SK-N-SH treated with all-trans-retinoic acid at 6 μM for 48 hours (cell line): ENCODE data around the gene PRR7.

Experiments used
- ATAC-seq: fragments of 200-7000 bp; cut with Tn5 transposase; 3 replicates; pipeline ENCODE4 v1.9.1; 2020; ENCODE audit warnings: mild to moderate bottlenecking, moderate library complexity
- ARNTL ChIP-seq: fragments of 450-650 bp; formaldehyde crosslinking; IDR thresholded peaks from 2 replicates; pipeline ENCODE4 v1.5.0; 2020; ENCODE audit warnings: low read depth, mild to moderate bottlenecking, moderate library complexity, borderline replicate concordance
- BACH2 ChIP-seq: fragments of 250-450 bp; sonication (Bioruptor Pico); IDR thresholded peaks from 2 replicates; pipeline ENCODE4 v1.9.0; 2021; ENCODE audit warnings: mild to moderate bottlenecking, borderline replicate concordance
- CREB5 ChIP-seq: fragments of 250-450 bp; sonication (Bioruptor Pico); IDR thresholded peaks from 2 replicates; pipeline ENCODE4 v1.5.1; 2020; ENCODE audit warnings: low read depth, mild to moderate bottlenecking, moderate library complexity
- CSRNP3 ChIP-seq: fragments of 250-450 bp; sonication (Bioruptor Pico); IDR thresholded peaks from 2 replicates; pipeline ENCODE4 v1.5.1; 2021; ENCODE audit warnings: mild to moderate bottlenecking, moderate library complexity
- ESRRG ChIP-seq: fragments of 250-450 bp; sonication (Bioruptor Pico); IDR thresholded peaks from 2 replicates; pipeline ENCODE4 v1.6.1; 2021; ENCODE audit warnings: mild to moderate bottlenecking
- GLIS3 ChIP-seq: fragments of 250-450 bp; sonication (Bioruptor Pico); IDR thresholded peaks from 2 replicates; pipeline ENCODE4 v1.5.0; 2020; ENCODE audit warnings: mild to moderate bottlenecking, moderate library complexity
- ISL1 ChIP-seq: fragments of 250-450 bp; sonication (Bioruptor Pico); IDR thresholded peaks from 2 replicates; pipeline ENCODE4 v2.1.2; 2022; ENCODE audit warnings: mild to moderate bottlenecking, moderate library complexity
- OSR1 ChIP-seq: fragments of 250-450 bp; sonication (Bioruptor Pico); IDR thresholded peaks from 2 replicates; pipeline ENCODE4 v1.8.0; 2022; ENCODE audit warnings: moderate library complexity, mild to moderate bottlenecking, inconsistent platforms
- PATZ1 ChIP-seq: fragments of 250-450 bp; sonication (Bioruptor Pico); IDR thresholded peaks from 2 replicates; pipeline ENCODE4 v1.8.0; 2020; ENCODE audit warnings: mild to moderate bottlenecking, moderate library complexity, borderline replicate concordance
- POU6F1 ChIP-seq: fragments of 250-450 bp; sonication (Bioruptor Pico); IDR thresholded peaks from 2 replicates; pipeline ENCODE4 v1.8.0; 2021; ENCODE audit warnings: low read depth, mild to moderate bottlenecking, moderate library complexity, borderline replicate concordance
- PPARA ChIP-seq: fragments of 250-450 bp; sonication (Bioruptor Pico); IDR thresholded peaks from 2 replicates; pipeline ENCODE4 v1.5.0; 2020; ENCODE audit warnings: mild to moderate bottlenecking, borderline replicate concordance
- RARB ChIP-seq: fragments of 250-450 bp; sonication (Bioruptor Pico); IDR thresholded peaks from 2 replicates; pipeline ENCODE4 v1.8.0; 2021; ENCODE audit warnings: mild to moderate bottlenecking, moderate library complexity
- SNAI2 ChIP-seq: fragments of 250-450 bp; sonication (Bioruptor Pico); IDR thresholded peaks from 2 replicates; pipeline ENCODE4 v1.5.0; 2020; ENCODE audit warnings: mild to moderate bottlenecking, moderate library complexity
- TCF4 ChIP-seq: fragments of 250-450 bp; sonication (Bioruptor Pico); IDR thresholded peaks from 2 replicates; pipeline ENCODE4 v1.8.0; 2021; ENCODE audit warnings: mild to moderate bottlenecking, moderate library complexity, borderline replicate concordance
- TOX ChIP-seq: fragments of 250-450 bp; sonication (Bioruptor Pico); IDR thresholded peaks from 2 replicates; pipeline ENCODE4 v1.8.0; 2021; ENCODE audit warnings: mild to moderate bottlenecking, moderate library complexity, borderline replicate concordance
- ZC3H10 ChIP-seq: fragments of 250-450 bp; sonication (Bioruptor Pico); IDR thresholded peaks from 2 replicates; pipeline ENCODE4 v1.5.1; 2021; ENCODE audit warnings: mild to moderate bottlenecking, moderate library complexity
- ZFP3 ChIP-seq: fragments of 250-450 bp; sonication (Bioruptor Pico); IDR thresholded peaks from 2 replicates; pipeline ENCODE4 v1.5.0; 2020; ENCODE audit warnings: mild to moderate bottlenecking, moderate library complexity
- ZFP30 ChIP-seq: fragments of 450-650 bp; formaldehyde crosslinking; IDR thresholded peaks from 2 replicates; pipeline ENCODE4 v1.5.0; 2022; ENCODE audit warnings: mild to moderate bottlenecking, moderate library complexity
- ZNF565 ChIP-seq: fragments of 450-650 bp; formaldehyde crosslinking; conservative IDR thresholded peaks from 2 replicates; pipeline ENCODE4 v1.5.0; 2020; ENCODE audit warnings: low read depth, mild to moderate bottlenecking, moderate library complexity
- ZNF70 ChIP-seq: fragments of 450-650 bp; formaldehyde crosslinking; IDR thresholded peaks from 2 replicates; pipeline ENCODE4 v1.5.0; 2020; ENCODE audit warnings: mild to moderate bottlenecking, moderate library complexity
- ZNF8 ChIP-seq: fragments of 450-650 bp; formaldehyde crosslinking; IDR thresholded peaks from 2 replicates; pipeline ENCODE4 v1.5.0; 2020; ENCODE audit warnings: mild to moderate bottlenecking, moderate library complexity

Gene PRR7

GRCh38 chr5:177457852-177458681, 11.5 kb downstream of the PRR7 start (continued):
- TF ChIP-seq GLIS3 (CRISPR knock-in tag), result no peak
- TF ChIP-seq CSRNP3 (CRISPR knock-in tag), result no peak
- no peak for TF ChIP-seq OSR1 (CRISPR knock-in tag)

- no peak for TF ChIP-seq TCF4 (CRISPR knock-in tag)
- no peak for TF ChIP-seq ARNTL (CRISPR knock-in tag)
- no peak for TF ChIP-seq ESRRG (CRISPR knock-in tag)
- TF ChIP-seq OSR1 (CRISPR knock-in tag), result no peak
- TF ChIP-seq ZFP30, result no peak
- TF ChIP-seq TOX (CRISPR knock-in tag), result no peak
- TF ChIP-seq ZNF565, result no peak
- TF ChIP-seq CREB5, result no peak
- TF ChIP-seq ZNF8, result no peak
- no peak for TF ChIP-seq SNAI2 (CRISPR knock-in tag)
- TF ChIP-seq ZNF70 (CRISPR knock-in tag), result no peak
- TF ChIP-seq BACH2, result no peak
- TF ChIP-seq PATZ1, result no peak
- TF ChIP-seq PPARA (CRISPR knock-in tag), result no peak
- TF ChIP-seq RARB (CRISPR knock-in tag), result no peak
- TF ChIP-seq ZC3H10, result no peak
- no peak for TF ChIP-seq POU6F1 (CRISPR knock-in tag)
- no peak for TF ChIP-seq ISL1 (CRISPR knock-in tag)
- no peak for TF ChIP-seq GLIS3 (CRISPR knock-in tag)
- no peak for ATAC-seq
Observed at GRCh38 chr5:177458912-177459350, 12.3 kb downstream of the PRR7 start.

- TF ChIP-seq ZFP3 (CRISPR knock-in tag) (no peak), BACH2 (no peak)
- no peak for ATAC-seq
Observed at GRCh38 chr5:177459357-177459756, 12.7 kb downstream of the PRR7 start.

- no peak for ATAC-seq
- TF ChIP-seq RARB (CRISPR knock-in tag), result no peak
- TF ChIP-seq ESRRG (CRISPR knock-in tag), result no peak
- no peak for TF ChIP-seq ISL1 (CRISPR knock-in tag)
- no peak for TF ChIP-seq ZFP30
- no peak for TF ChIP-seq TCF4 (CRISPR knock-in tag)
Observed at GRCh38 chr5:177459819-177460628, 13.4 kb downstream of the PRR7 start.
